Measurements from ENCODE around the gene TTC36. TPM values are rescaled to one million over a fixed set of nuclear protein-coding genes. Genes with fewer than 3 reads are reported as not detected.
A peak's percentile ranks its signal among the peaks of the same experiment; 100 is the strongest.
"Not testable (repeated sequence)": the region's sequence is repeated elsewhere in the genome, so short reads cannot be mapped to it uniquely, and the experiment has no call there.

The TTC36 gene
- total and polyA plus RNA-seq, 9 of the 15 experiments (the other 6 are each of a cell fraction or from before 2014, with no cell fraction given): 0.22 to 0.23 TPM; not detected in 7

- peak; percentile 33; the same call in 1 of the 2 replicates for TF ChIP-seq ZBTB33 (CRISPR knock-in tag; IDR thresholded peaks at IDR 0.05)
Measured at GRCh38 chr11:118574636-118575035, 47.4 kb downstream of the TTC36 start (continued).

- H2AFZ ChIP-seq (ENCODE audit: low read depth, low read length); BruUV-seq (replicated peaks); H3K27me3 ChIP-seq (ENCODE audit: control insufficient read depth in 2 of 2, insufficient read depth in 2 of 2, low read length in 2 of 2); H3K27ac ChIP-seq (ENCODE audit: extremely low read depth, low read depth, low read length); H3K9ac ChIP-seq (ENCODE audit: insufficient read depth in 1 of 2, low read depth in 2 of 2, low read length in 2 of 2); intact Hi-C loops (cut with micrococcal nuclease); ATAC-seq; FAIRE-seq; H3K9me3 ChIP-seq (replicated peaks; ENCODE audit: control insufficient read depth, insufficient read depth, low read depth, low read length); H3K4me1 ChIP-seq (replicated peaks in 1 of 2; ENCODE audit: control insufficient read depth in 2 of 2, insufficient read depth in 2 of 2, low read length in 2 of 2); H3K4me2 ChIP-seq (ENCODE audit: insufficient read depth, low read length); H3K9me1 ChIP-seq (ENCODE audit: control insufficient read depth, insufficient read depth, low read length); H3K4me3 ChIP-seq; CTCF ChIA-PET (ENCODE audit: low intra/inter-chr PET ratio); in situ Hi-C loops (cut with MboI); DNase-seq (ENCODE audit: extremely low read depth in 1 of 4, low spot score in 3 of 4): not testable (repeated sequence)
- H4K20me1 ChIP-seq (replicated peaks; ENCODE audit: control insufficient read depth, insufficient read depth, low read length): peaks cover 22% of the 10 kb centered on the region
- peaks cover 81% of the 10 kb centered on the region for H3K79me2 ChIP-seq (ENCODE audit: control insufficient read depth, insufficient read depth, low read length)
- POLR2A ChIA-PET: interaction anchor here (0.7 to 1.3 kb wide), 2 partner anchors 31 to 61 kb away, joined by 3 read pairs; no protein-coding TSS in a partner anchor
- TF ChIP-seq ZC3H11A (IDR thresholded peaks at IDR 0.05; ENCODE audit: low read depth, low read length): peak; percentile 84; the same call in 1 of the 2 replicates
- H3K36me3 ChIP-seq (ENCODE audit: control insufficient read depth, insufficient read depth, low read length): peaks cover 46% of the 10 kb centered on the region
Measured at GRCh38 chr11:118577995-118578394, 50.7 kb downstream of the TTC36 start.

Other genes with a start within 250 kb of the TTC36 start
Only the 7 nearest of the 11 such genes appear.
- gene ATP5MG, start 125.9 kb upstream of the TTC36 start, total RNA-seq (2014; rRNA removed): 294 and 333 TPM in 2 replicates
- 422 and 434 TPM in 2 replicates for gene ATP5MG, start 125.9 kb upstream of the TTC36 start, total RNA-seq (2014; rRNA removed; fragmentation: Illumina TruSeq; extraction: Trizol)
- gene ATP5MG, start 125.9 kb upstream of the TTC36 start, total RNA-seq (2015; rRNA removed; fragmentation: Illumina TruSeq; extraction: Trizol): 366 and 426 TPM in 2 replicates
- gene ATP5MG, start 125.9 kb upstream of the TTC36 start, total RNA-seq (2021): 390 and 391 TPM in 2 replicates
- 609 and 759 TPM in 2 replicates for gene ATP5MG, start 125.9 kb upstream of the TTC36 start, polyA plus RNA-seq (2011; rRNA removed)
- 301 and 302 TPM in 2 replicates for gene ATP5MG, start 125.9 kb upstream of the TTC36 start, polyA plus RNA-seq (2014; fragmentation: Illumina TruSeq; extraction: Trizol)
- 1,000 to 10,000 TPM; 1,842 to 2,138 TPM for gene ATP5MG, start 125.9 kb upstream of the TTC36 start, polyA plus RNA-seq (2014; fragmentation: Nextera tagmentation; extraction: Ambion mirVana)
- 512 and 785 TPM in 2 replicates for gene ATP5MG, start 125.9 kb upstream of the TTC36 start, polyA plus RNA-seq (2014; rRNA removed)
- 27.0 and 34.8 TPM in 2 replicates for gene KMT2A, start 91.0 kb upstream of the TTC36 start, total RNA-seq (2014; rRNA removed)
- 37.0 and 44.1 TPM in 2 replicates for gene KMT2A, start 91.0 kb upstream of the TTC36 start, total RNA-seq (2014; rRNA removed; fragmentation: Illumina TruSeq; extraction: Trizol)
- 32.9 and 33.7 TPM in 2 replicates for gene KMT2A, start 91.0 kb upstream of the TTC36 start, total RNA-seq (2015; rRNA removed; fragmentation: Illumina TruSeq; extraction: Trizol)
- gene KMT2A, start 91.0 kb upstream of the TTC36 start, total RNA-seq (2021): 58.9 and 59.9 TPM in 2 replicates
- gene KMT2A, start 91.0 kb upstream of the TTC36 start, polyA plus RNA-seq (2011; rRNA removed): 28.3 and 30.4 TPM in 2 replicates
- gene KMT2A, start 91.0 kb upstream of the TTC36 start, polyA plus RNA-seq (2014; fragmentation: Illumina TruSeq; extraction: Trizol): 41.6 and 48.9 TPM in 2 replicates
- gene KMT2A, start 91.0 kb upstream of the TTC36 start, polyA plus RNA-seq (2014; fragmentation: Nextera tagmentation; extraction: Ambion mirVana): 10 to 100 TPM in 1 of 2 experiments, 1 to 10 TPM in 1; 9.6 to 10.8 TPM
- 32.6 and 36.9 TPM in 2 replicates for gene KMT2A, start 91.0 kb upstream of the TTC36 start, polyA plus RNA-seq (2014; rRNA removed)
- 1.5 and 2.1 TPM in 2 replicates for gene TMEM25, start 3.7 kb downstream of the TTC36 start, total RNA-seq (2014; rRNA removed)
- 0.77 and 1.2 TPM in 2 replicates for gene TMEM25, start 3.7 kb downstream of the TTC36 start, total RNA-seq (2014; rRNA removed; fragmentation: Illumina TruSeq; extraction: Trizol)
- gene TMEM25, start 3.7 kb downstream of the TTC36 start, total RNA-seq (2015; rRNA removed; fragmentation: Illumina TruSeq; extraction: Trizol): 1.8 and 2.0 TPM in 2 replicates
- gene TMEM25, start 3.7 kb downstream of the TTC36 start, total RNA-seq (2021): 3.2 TPM in 2 replicates
- gene TMEM25, start 3.7 kb downstream of the TTC36 start, polyA plus RNA-seq (2011; rRNA removed): 2.2 and 7.1 TPM in 2 replicates
- 2.7 and 3.4 TPM in 2 replicates for gene TMEM25, start 3.7 kb downstream of the TTC36 start, polyA plus RNA-seq (2014; fragmentation: Illumina TruSeq; extraction: Trizol)
- under 1 TPM; 0.34 to 0.49 TPM for gene TMEM25, start 3.7 kb downstream of the TTC36 start, polyA plus RNA-seq (2014; fragmentation: Nextera tagmentation; extraction: Ambion mirVana)
- gene TMEM25, start 3.7 kb downstream of the TTC36 start, polyA plus RNA-seq (2014; rRNA removed): 3.8 and 4.3 TPM in 2 replicates
- gene IFT46, start 38.5 kb downstream of the TTC36 start, total RNA-seq (2014; rRNA removed): 11.8 and 12.0 TPM in 2 replicates
- 14.3 and 15.2 TPM in 2 replicates for gene IFT46, start 38.5 kb downstream of the TTC36 start, total RNA-seq (2014; rRNA removed; fragmentation: Illumina TruSeq; extraction: Trizol)
- 15.2 and 16.6 TPM in 2 replicates for gene IFT46, start 38.5 kb downstream of the TTC36 start, total RNA-seq (2015; rRNA removed; fragmentation: Illumina TruSeq; extraction: Trizol)
- gene IFT46, start 38.5 kb downstream of the TTC36 start, total RNA-seq (2021): 9.9 and 10.1 TPM in 2 replicates
- gene IFT46, start 38.5 kb downstream of the TTC36 start, polyA plus RNA-seq (2011; rRNA removed): 16.8 and 30.4 TPM in 2 replicates
- gene IFT46, start 38.5 kb downstream of the TTC36 start, polyA plus RNA-seq (2014; fragmentation: Illumina TruSeq; extraction: Trizol): 15.9 and 18.9 TPM in 2 replicates
- 10 to 100 TPM; 24.2 to 29.5 TPM for gene IFT46, start 38.5 kb downstream of the TTC36 start, polyA plus RNA-seq (2014; fragmentation: Nextera tagmentation; extraction: Ambion mirVana)
- gene IFT46, start 38.5 kb downstream of the TTC36 start, polyA plus RNA-seq (2014; rRNA removed): 14.3 and 14.8 TPM in 2 replicates
- 47.4 and 50.4 TPM in 2 replicates for gene ARCN1, start 44.9 kb downstream of the TTC36 start, total RNA-seq (2014; rRNA removed)
- gene ARCN1, start 44.9 kb downstream of the TTC36 start, total RNA-seq (2014; rRNA removed; fragmentation: Illumina TruSeq; extraction: Trizol): 76.4 and 87.6 TPM in 2 replicates
- gene ARCN1, start 44.9 kb downstream of the TTC36 start, total RNA-seq (2015; rRNA removed; fragmentation: Illumina TruSeq; extraction: Trizol): 72.3 and 77.9 TPM in 2 replicates
- gene ARCN1, start 44.9 kb downstream of the TTC36 start, total RNA-seq (2021): 87.6 and 94.4 TPM in 2 replicates
- 224 and 237 TPM in 2 replicates for gene ARCN1, start 44.9 kb downstream of the TTC36 start, polyA plus RNA-seq (2011; rRNA removed)
- 109 and 126 TPM in 2 replicates for gene ARCN1, start 44.9 kb downstream of the TTC36 start, polyA plus RNA-seq (2014; fragmentation: Illumina TruSeq; extraction: Trizol)
- gene ARCN1, start 44.9 kb downstream of the TTC36 start, polyA plus RNA-seq (2014; fragmentation: Nextera tagmentation; extraction: Ambion mirVana): 10 to 100 TPM; 30.0 to 43.5 TPM
- gene ARCN1, start 44.9 kb downstream of the TTC36 start, polyA plus RNA-seq (2014; rRNA removed): 75.8 and 81.0 TPM in 2 replicates
- gene PHLDB1, start 80.1 kb downstream of the TTC36 start, total RNA-seq (2014; rRNA removed): 17.8 and 21.2 TPM in 2 replicates
- gene PHLDB1, start 80.1 kb downstream of the TTC36 start, total RNA-seq (2014; rRNA removed; fragmentation: Illumina TruSeq; extraction: Trizol): 7.7 and 8.5 TPM in 2 replicates
- 12.0 and 12.3 TPM in 2 replicates for gene PHLDB1, start 80.1 kb downstream of the TTC36 start, total RNA-seq (2015; rRNA removed; fragmentation: Illumina TruSeq; extraction: Trizol)
- gene PHLDB1, start 80.1 kb downstream of the TTC36 start, total RNA-seq (2021): 27.0 and 28.7 TPM in 2 replicates
- gene PHLDB1, start 80.1 kb downstream of the TTC36 start, polyA plus RNA-seq (2011; rRNA removed): 17.0 and 21.7 TPM in 2 replicates
- gene PHLDB1, start 80.1 kb downstream of the TTC36 start, polyA plus RNA-seq (2014; fragmentation: Illumina TruSeq; extraction: Trizol): 14.2 and 16.2 TPM in 2 replicates
- gene PHLDB1, start 80.1 kb downstream of the TTC36 start, polyA plus RNA-seq (2014; fragmentation: Nextera tagmentation; extraction: Ambion mirVana): 1 to 10 TPM; 2.0 to 3.1 TPM
- 17.1 and 18.9 TPM in 2 replicates for gene PHLDB1, start 80.1 kb downstream of the TTC36 start, polyA plus RNA-seq (2014; rRNA removed)
- not detected in 2 replicates for gene TREH, start 152.2 kb downstream of the TTC36 start, total RNA-seq (2014; rRNA removed)
- not detected in 2 replicates for gene TREH, start 152.2 kb downstream of the TTC36 start, total RNA-seq (2014; rRNA removed; fragmentation: Illumina TruSeq; extraction: Trizol)
- gene TREH, start 152.2 kb downstream of the TTC36 start, total RNA-seq (2015; rRNA removed; fragmentation: Illumina TruSeq; extraction: Trizol): not detected in 2 replicates
- gene TREH, start 152.2 kb downstream of the TTC36 start, total RNA-seq (2021): not detected in 2 replicates
- gene TREH, start 152.2 kb downstream of the TTC36 start, polyA plus RNA-seq (2011; rRNA removed): not detected in 2 replicates
- gene TREH, start 152.2 kb downstream of the TTC36 start, polyA plus RNA-seq (2014; fragmentation: Illumina TruSeq; extraction: Trizol): not detected in 2 replicates
- under 1 TPM; 0.11 to 0.20 TPM for gene TREH, start 152.2 kb downstream of the TTC36 start, polyA plus RNA-seq (2014; fragmentation: Nextera tagmentation; extraction: Ambion mirVana)
- 0.09 TPM in 1 of 2 replicates, not detected in the other for gene TREH, start 152.2 kb downstream of the TTC36 start, polyA plus RNA-seq (2014; rRNA removed)